ENCODE measurements around the gene PPP1R7.

GRCh38 chr2:241158546-241158900 lies 8.3 kb downstream of the PPP1R7 start:
- no peak for TF ChIP-seq FOXM1 (IDR thresholded peaks at IDR 0.05; ENCODE audit: low read depth)
- no peak for TF ChIP-seq YY1 (IDR thresholded peaks at IDR 0.05; ENCODE audit: low read depth)
- no peak for TF ChIP-seq NFIC (IDR thresholded peaks at IDR 0.05; ENCODE audit: borderline replicate concordance)
- TF ChIP-seq, protein P1, sequence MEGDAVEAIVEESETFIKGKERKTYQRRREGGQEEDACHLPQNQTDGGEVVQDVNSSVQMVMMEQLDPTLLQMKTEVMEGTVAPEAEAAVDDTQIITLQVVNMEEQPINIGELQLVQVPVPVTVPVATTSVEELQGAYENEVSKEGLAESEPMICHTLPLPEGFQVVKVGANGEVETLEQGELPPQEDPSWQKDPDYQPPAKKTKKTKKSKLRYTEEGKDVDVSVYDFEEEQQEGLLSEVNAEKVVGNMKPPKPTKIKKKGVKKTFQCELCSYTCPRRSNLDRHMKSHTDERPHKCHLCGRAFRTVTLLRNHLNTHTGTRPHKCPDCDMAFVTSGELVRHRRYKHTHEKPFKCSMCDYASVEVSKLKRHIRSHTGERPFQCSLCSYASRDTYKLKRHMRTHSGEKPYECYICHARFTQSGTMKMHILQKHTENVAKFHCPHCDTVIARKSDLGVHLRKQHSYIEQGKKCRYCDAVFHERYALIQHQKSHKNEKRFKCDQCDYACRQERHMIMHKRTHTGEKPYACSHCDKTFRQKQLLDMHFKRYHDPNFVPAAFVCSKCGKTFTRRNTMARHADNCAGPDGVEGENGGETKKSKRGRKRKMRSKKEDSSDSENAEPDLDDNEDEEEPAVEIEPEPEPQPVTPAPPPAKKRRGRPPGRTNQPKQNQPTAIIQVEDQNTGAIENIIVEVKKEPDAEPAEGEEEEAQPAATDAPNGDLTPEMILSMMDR (IDR thresholded peaks at IDR 0.05) = no peak
- TF ChIP-seq EZH2phosphoT487 (IDR thresholded peaks at IDR 0.05; ENCODE audit: borderline replicate concordance, low read depth) = no peak
- TF ChIP-seq TAF1 (IDR thresholded peaks at IDR 0.05; ENCODE audit: borderline replicate concordance, low read depth, low read length) = no peak
